AG04449 (cell line): ENCODE results near the gene STXBP3.
"Not testable (repeated sequence)": the region's sequence is repeated elsewhere in the genome, so short reads cannot be mapped to it uniquely, and the experiment has no call there.

ENCODE experiments used
- CTCF ChIA-PET: fragments of 350-600 bp; formaldehyde crosslinking; extraction: SDS; loops from one replicate; lab custom pipeline; 2021; ENCODE audit warnings: antibody characterized with exemption; lab: Yijun Ruan, JAX
- POLR2A ChIA-PET: fragments of 400-600, 350-600 bp; formaldehyde crosslinking; extraction: SDS; loops from one replicate; lab custom pipeline; 2020; ENCODE audit warnings: antibody characterized with exemption, inconsistent platforms; lab: Yijun Ruan, JAX
- DNase-seq: peaks from one replicate; pipeline ENCODE4 v3.0.0-alpha.2; 2010; ENCODE audit warnings: low read depth, low spot score
- H3K4me3 ChIP-seq: 2 replicates; pipeline ENCODE4 v1.5.1; 2011; ENCODE audit warnings: low read depth, mild to moderate bottlenecking, control low read depth, low read length
- TF ChIP-seq, protein P1 (sequence below): IDR thresholded peaks from one replicate; pipeline ENCODE4 v1.5.1; 2011; ENCODE audit warnings: mild to moderate bottlenecking, moderate library complexity, low read length, control low read depth, inconsistent platforms; ENCODE audit not compliant: insufficient read depth; ENCODE audit errors: missing control alignments

STXBP3 gene

DNA sequence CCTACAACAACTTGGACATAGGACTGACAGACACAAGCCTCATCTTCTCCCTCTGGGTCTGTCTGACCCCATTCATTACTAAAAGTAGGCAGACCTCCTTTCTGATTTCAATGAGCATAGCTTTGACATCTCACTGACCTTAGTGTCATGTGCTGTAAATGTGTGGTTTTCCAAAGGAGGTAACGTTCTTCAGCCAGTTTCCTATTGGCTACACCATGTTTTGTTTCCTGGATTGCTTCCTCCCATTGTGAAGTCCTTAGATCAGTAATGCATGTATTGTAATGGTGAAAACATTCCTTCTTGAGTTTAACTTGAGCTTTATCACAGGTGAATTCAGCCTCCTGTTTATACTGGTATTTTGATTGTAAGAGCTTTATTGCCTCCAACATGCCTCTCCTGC is 20.6 kb downstream of the STXBP3 start:
- TF ChIP-seq, protein P1, sequence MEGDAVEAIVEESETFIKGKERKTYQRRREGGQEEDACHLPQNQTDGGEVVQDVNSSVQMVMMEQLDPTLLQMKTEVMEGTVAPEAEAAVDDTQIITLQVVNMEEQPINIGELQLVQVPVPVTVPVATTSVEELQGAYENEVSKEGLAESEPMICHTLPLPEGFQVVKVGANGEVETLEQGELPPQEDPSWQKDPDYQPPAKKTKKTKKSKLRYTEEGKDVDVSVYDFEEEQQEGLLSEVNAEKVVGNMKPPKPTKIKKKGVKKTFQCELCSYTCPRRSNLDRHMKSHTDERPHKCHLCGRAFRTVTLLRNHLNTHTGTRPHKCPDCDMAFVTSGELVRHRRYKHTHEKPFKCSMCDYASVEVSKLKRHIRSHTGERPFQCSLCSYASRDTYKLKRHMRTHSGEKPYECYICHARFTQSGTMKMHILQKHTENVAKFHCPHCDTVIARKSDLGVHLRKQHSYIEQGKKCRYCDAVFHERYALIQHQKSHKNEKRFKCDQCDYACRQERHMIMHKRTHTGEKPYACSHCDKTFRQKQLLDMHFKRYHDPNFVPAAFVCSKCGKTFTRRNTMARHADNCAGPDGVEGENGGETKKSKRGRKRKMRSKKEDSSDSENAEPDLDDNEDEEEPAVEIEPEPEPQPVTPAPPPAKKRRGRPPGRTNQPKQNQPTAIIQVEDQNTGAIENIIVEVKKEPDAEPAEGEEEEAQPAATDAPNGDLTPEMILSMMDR: no peak
- ChIA-PET CTCF (interaction anchor here (1.3 kb wide), 1 partner anchor 62 kb away, joined by 4 read pairs; no protein-coding TSS in a partner anchor), POLR2A (no interaction called here)
- no peak overlapping the region for H3K4me3 ChIP-seq
- no peak for DNase-seq

DNA sequence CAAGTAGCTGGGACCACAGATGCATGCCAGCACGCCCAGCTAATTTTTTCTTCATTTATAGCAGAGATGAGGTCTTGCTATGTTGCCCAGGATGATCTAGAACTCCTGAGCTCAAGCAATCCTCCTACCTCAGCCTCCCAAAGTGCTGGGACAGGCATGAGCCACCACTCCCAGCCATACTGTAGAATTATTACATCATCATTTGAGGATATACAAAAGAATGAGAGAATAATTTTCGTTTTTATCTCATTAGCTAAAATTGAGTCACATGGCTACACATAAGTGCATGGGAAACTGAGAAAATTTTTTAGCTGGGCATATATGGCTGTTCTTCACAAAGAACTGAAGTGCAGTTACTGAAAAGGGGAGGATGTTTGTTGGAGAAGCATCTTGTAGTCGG is 21.2 kb downstream of the STXBP3 start:
- ChIA-PET CTCF (no interaction called here), POLR2A (no interaction called here)
- TF ChIP-seq, protein P1: no peak
- no peak for DNase-seq
- no peak overlapping the region for H3K4me3 ChIP-seq

DNA sequence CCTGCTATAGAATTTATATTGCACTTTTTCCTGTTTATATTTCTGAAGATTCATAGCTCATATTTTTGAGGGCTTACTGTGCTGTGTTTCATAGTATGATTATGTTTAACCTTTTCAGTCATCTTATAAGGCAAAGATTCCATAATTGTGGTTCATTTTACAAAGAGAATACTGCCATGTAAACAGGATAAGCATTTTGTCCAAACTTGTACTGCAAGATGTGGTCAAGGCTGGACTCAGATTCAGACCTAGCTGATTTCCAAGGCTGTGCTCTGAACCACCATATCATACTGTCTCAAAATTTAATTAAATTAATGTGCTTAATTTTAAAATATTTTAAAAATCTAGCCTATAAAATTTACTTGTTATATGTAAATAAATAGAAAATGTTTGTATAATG is 31.4 kb downstream of the STXBP3 start:
- ChIA-PET POLR2A (no interaction called here), CTCF (interaction anchor here (1.2 to 3.5 kb wide), 2 partner anchors 50 to 121 kb away, joined by 3 to 11 read pairs; no protein-coding TSS in a partner anchor)
- no peak for DNase-seq
- TF ChIP-seq, protein P1: no peak
- H3K4me3 ChIP-seq: no peak overlapping the region

DNA sequence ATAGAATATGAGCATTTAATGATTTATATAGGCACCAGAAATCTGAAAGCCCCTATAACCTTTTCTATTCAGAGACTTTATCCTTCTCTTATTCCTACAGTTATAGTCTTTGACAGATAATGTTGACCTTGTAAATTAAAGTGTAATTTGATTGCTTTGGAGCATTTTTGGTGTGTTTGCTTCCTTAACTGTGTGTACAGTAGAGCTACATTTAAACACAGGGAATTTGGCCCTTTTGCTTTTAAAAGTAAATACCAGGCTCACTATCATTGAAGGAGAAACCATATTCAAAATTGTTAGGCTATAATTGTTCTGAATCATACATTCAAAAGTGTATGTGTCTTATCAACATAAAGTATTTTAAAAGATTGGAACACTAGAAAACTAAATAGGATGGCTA is 33.0 kb downstream of the STXBP3 start:
- ChIA-PET POLR2A (no interaction called here), CTCF (interaction anchor here (1.5 to 3.5 kb wide), 2 partner anchors 49 to 119 kb away, joined by 5 to 11 read pairs; no protein-coding TSS in a partner anchor)
- TF ChIP-seq, protein P1: no peak
- no peak for DNase-seq
- no peak overlapping the region for H3K4me3 ChIP-seq

DNA sequence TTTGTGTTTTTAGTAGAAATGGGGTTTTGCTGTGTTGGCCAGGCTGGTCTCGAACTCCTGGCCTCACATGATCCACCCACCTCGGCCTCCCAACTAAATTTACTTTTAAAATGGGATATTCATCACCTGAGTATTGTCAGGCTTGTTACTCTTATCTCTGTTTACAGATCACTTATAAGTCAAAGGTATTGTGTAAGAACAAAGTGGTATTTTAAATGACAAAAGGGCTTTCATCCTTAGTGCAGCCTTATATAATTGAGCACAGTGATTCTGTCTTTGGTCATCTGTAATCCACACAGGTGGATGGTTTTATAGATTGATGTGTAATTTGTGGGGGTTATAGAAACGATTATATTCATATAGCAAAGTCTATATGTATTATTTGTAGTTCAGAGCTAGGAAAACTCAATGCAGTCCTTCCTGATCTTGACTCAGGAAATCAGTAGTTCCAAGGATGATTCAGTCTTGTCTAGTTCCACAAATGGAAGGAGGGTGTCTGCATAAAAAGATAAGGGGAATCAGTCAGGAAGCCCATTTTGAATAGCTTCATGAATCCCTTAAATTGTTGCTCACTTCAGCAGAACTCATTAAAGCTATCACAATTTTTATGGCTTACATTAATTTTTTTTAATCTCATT is 34.6 kb downstream of the STXBP3 start:
- ChIA-PET CTCF (interaction anchor here (1.5 to 3.5 kb wide), 2 partner anchors 48 to 118 kb away, joined by 5 to 11 read pairs; no protein-coding TSS in a partner anchor), POLR2A (no interaction called here)
- H3K4me3 ChIP-seq: no peak overlapping the region
- no peak for DNase-seq
- TF ChIP-seq, protein P1: no peak

DNA sequence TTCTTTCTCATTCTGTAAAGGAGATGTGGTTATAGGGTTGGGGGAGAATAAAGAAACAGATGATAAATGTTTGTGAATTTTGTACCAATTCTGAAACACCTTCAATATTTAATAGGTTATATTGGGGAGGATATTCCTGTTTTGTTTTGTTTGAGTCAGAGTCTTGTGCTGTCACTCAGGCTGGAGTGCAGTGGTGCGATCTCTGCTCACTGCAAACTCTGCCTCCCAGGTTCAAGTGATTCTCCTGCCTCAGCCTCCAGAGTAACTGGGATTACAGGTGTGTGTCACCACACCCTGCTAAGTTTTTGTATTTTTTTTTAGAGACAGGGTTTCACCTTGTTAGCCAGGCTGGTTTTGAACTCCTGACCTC is 35.1 kb downstream of the STXBP3 start:
- POLR2A ChIA-PET, DNase-seq, H3K4me3 ChIP-seq, CTCF ChIA-PET: not testable (repeated sequence)

DNA sequence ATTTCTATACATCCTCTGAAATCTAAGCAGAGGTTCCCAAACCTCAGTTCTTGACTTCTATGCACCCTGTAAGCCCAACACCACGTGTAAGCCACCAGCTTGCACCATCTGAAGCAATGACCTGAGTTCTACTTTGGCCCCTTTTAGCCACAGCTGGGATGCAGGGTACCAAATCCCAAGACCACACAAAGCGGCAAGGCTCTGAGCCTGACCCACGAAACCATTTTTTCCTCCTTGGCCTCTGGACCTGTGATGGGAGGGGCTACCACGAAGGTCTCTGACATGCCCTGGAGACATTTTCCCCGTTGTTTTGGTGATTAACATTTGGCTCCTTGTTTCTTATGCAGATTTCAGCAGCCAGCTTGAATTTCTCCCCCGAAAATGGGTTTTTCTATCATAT is 38.8 kb downstream of the STXBP3 start:
- H3K4me3 ChIP-seq: no peak overlapping the region
- no peak for DNase-seq
- TF ChIP-seq, protein P1: no peak
- POLR2A ChIA-PET: no interaction called here
- CTCF ChIA-PET: no interaction called here
